ENCODE results near the gene CALR3. TPM values are rescaled to one million over a fixed set of nuclear protein-coding genes. Genes with fewer than 3 reads are reported as not detected.

CALR3 gene
- polyA plus RNA-seq, 1 donor from 2014 or later: not detected

DNA sequence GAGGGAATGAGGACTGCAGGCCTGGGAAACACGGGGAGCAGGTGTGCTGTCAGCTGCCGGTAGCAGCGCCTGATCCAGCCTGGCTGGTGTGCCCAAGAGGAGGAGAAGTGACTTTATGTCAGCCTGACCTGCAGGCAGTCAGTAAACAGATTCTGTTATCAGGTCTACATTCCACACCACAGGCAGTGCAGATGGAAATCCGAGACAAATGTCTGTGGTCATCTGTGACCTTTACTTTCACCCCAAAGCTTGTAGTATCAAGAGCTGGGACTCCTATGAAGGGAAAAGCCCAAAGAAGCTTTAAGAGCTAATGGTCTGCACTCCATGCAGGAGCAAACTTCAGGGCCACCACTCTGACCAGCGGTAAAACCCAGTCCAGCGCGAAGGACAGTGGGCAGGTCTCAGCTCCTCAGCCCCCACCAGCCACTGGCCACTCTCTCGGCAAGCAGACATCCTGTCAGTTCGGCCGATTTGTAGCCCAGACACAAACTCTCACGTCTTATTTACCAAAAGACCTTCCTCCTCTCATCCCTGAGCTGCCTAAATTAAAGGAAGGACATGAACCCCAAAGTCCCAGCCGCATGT, 31.9 kb downstream of the CALR3 start:
- H3K9ac ChIP-seq (ENCODE audit: low read length): no peak overlapping the region
- H3K4me2 ChIP-seq (ENCODE audit: low read length): no peak overlapping the region
- peaks cover 80% of the 10 kb centered on the region for H3K79me2 ChIP-seq (replicated peaks; ENCODE audit: insufficient read depth, low read length)
- H3K9me3 ChIP-seq (ENCODE audit: low read length): no peaks in the 10 kb centered on the region
- TF ChIP-seq CTCF (IDR thresholded peaks at IDR 0.05; ENCODE audit: poor library complexity, severe bottlenecking): no peak
- no peak for TF ChIP-seq POLR2AphosphoS5 (IDR thresholded peaks at IDR 0.05)
- TF ChIP-seq MXI1 (conservative IDR thresholded peaks at IDR 0.05; ENCODE audit: poor library complexity, severe bottlenecking): no peak
- TF ChIP-seq EP300 (conservative IDR thresholded peaks at IDR 0.05; ENCODE audit: poor library complexity, severe bottlenecking): no peak
- no peak for TF ChIP-seq EZH2 (IDR thresholded peaks at IDR 0.05; ENCODE audit: borderline replicate concordance, insufficient read depth, low read length, poor library complexity, severe bottlenecking)
- TF ChIP-seq TAF1 (IDR thresholded peaks at IDR 0.05; ENCODE audit: low read depth): no peak
- no peak for TF ChIP-seq SMC3 (conservative IDR thresholded peaks at IDR 0.05; ENCODE audit: poor library complexity)
- H3F3A ChIP-seq (ENCODE audit: insufficient read depth, low read length, poor library complexity, severe bottlenecking): no peaks in the 10 kb centered on the region
- H3K9me2 ChIP-seq (ENCODE audit: insufficient read depth, low read length): no peaks in the 10 kb centered on the region
- H3K27me3 ChIP-seq (ENCODE audit: insufficient read depth, low read depth, low read length): no peaks in the 10 kb centered on the region
- H3K36me3 ChIP-seq (ENCODE audit: insufficient read depth, low read length): no peaks in the 10 kb centered on the region
- no peak overlapping the region for H2AFZ ChIP-seq (ENCODE audit: low read depth, low read length)
- no peak overlapping the region for H3K27ac ChIP-seq (ENCODE audit: low read length)
- no peak overlapping the region for H3K4me3 ChIP-seq (ENCODE audit: low read length)
- H4K20me1 ChIP-seq (ENCODE audit: insufficient read depth): peaks cover 31% of the 10 kb centered on the region

- no peaks in the 10 kb centered on the region for H3F3A ChIP-seq (ENCODE audit: insufficient read depth, low read length, poor library complexity, severe bottlenecking)
- peaks cover 35% of the 10 kb centered on the region for H4K20me1 ChIP-seq (ENCODE audit: insufficient read depth)
- no peak overlapping the region for H3K4me3 ChIP-seq (ENCODE audit: low read length)
- H3K27me3 ChIP-seq (ENCODE audit: insufficient read depth, low read depth, low read length): no peaks in the 10 kb centered on the region
- H3K27ac ChIP-seq (ENCODE audit: low read length): no peak overlapping the region
- H2AFZ ChIP-seq (ENCODE audit: low read depth, low read length): no peak overlapping the region
- no peak overlapping the region for H3K4me2 ChIP-seq (ENCODE audit: low read length)
- TF ChIP-seq CTCF (IDR thresholded peaks at IDR 0.05; ENCODE audit: poor library complexity, severe bottlenecking) (no peak), RAD21 (conservative IDR thresholded peaks at IDR 0.05) (no peak), EP300 (conservative IDR thresholded peaks at IDR 0.05; ENCODE audit: poor library complexity, severe bottlenecking) (no peak), TAF1 (IDR thresholded peaks at IDR 0.05; ENCODE audit: low read depth) (no peak), EZH2 (IDR thresholded peaks at IDR 0.05; ENCODE audit: borderline replicate concordance, insufficient read depth, low read length, poor library complexity, severe bottlenecking) (no peak)
- no peaks in the 10 kb centered on the region for H3K9me3 ChIP-seq (ENCODE audit: low read length)
- no peak overlapping the region for H3K9ac ChIP-seq (ENCODE audit: low read length)
- no peaks in the 10 kb centered on the region for H3K36me3 ChIP-seq (ENCODE audit: insufficient read depth, low read length)
- peaks cover 80% of the 10 kb centered on the region for H3K79me2 ChIP-seq (replicated peaks; ENCODE audit: insufficient read depth, low read length)
- no peaks in the 10 kb centered on the region for H3K9me2 ChIP-seq (ENCODE audit: insufficient read depth, low read length)
Measured at GRCh38 chr19:16463341-16463990, 32.5 kb downstream of the CALR3 start.

Data from neural cell (in vitro differentiated cells).